ENCODE measurements around the gene TUBB4A. TPM values are rescaled to one million over a fixed set of nuclear protein-coding genes. Genes with fewer than 3 reads are reported as not detected.
A peak's percentile ranks its signal among the peaks of the same experiment; 100 is the strongest.

Gene TUBB4A
- total and polyA plus RNA-seq, 10 of the 15 experiments (the other 5 are each of a cell fraction or from before 2014, with no cell fraction given), result 0.29 to 22.4 (median 3.8) TPM

DNA sequence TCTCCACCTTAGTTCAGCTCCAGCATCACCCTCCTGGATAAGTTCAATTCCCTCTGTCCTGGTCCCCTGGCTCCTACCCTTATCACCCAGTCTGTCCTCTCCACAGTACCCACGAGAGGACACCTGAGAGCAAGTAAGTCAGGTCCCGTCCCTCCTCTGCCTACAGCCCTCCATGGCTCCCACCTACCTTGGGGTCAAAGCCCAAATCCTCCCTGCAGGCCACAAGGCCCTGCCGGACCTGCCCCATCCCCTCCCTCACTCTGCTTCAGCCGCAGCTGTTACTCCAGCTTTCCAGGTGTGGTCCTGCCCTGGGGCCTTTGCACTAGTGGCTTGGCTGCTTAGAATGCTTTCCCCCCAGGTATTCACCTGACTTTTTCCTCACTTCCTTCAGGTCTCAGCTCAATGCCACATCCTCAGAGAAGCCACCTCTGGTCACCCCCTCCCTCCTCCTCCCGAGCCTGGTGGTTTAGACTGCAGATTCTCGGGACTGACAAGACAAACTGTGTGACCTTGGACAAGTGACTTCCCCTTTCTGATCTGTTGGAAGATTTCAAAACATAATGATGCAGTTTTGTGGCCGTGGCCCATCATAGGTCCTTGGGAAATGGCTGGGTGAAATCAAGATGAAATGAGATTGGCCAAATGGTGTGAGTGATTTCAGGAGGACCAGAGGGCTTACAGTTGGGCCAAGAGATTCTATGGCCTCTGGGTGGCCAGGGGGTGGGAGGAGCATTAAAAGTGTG is 3.6 kb downstream of the TUBB4A start:
- no peak overlapping the region for H3K9ac ChIP-seq (ENCODE audit: control insufficient read depth, insufficient read depth, low read length)

More for the DNA sequence above, 3.6 kb downstream of the TUBB4A start:
- WGBS (ENCODE audit: insufficient coverage, insufficient replicate concordance, low lambda C conversion rate, missing lambda C conversion rate), result 39% methylated on average over 7 of the region's 7 CpGs
- Histone ChIP-seq H3K4me1 (ENCODE audit: control insufficient read depth, insufficient read depth, low read length) (peaks cover 2% of the 10 kb centered on the region), H3K9me3 (replicated peaks; ENCODE audit: control insufficient read depth, insufficient read depth, low read length) (no peaks in the 10 kb centered on the region), H3K27ac (ENCODE audit: control insufficient read depth, insufficient read depth) (no peak overlapping the region), H3K79me2 (ENCODE audit: control insufficient read depth, insufficient read depth, low read length) (no peaks in the 10 kb centered on the region), H3K4me2 (ENCODE audit: control insufficient read depth, insufficient read depth) (no peak overlapping the region), H2AFZ (ENCODE audit: control insufficient read depth, low read depth, low read length) (no peak overlapping the region), H3K27me3 (replicated peaks in 1 of 2; ENCODE audit: control insufficient read depth in 2 of 2, insufficient read depth in 2 of 2, low read length in 1 of 2) (peaks cover 0 to 2% of the 10 kb centered on the region in 2 experiments; a peak in 3 of 4 replicates), H3K36me3 (ENCODE audit: control insufficient read depth in 2 of 2, insufficient read depth in 2 of 2, low read length in 1 of 2) (no peaks in the 10 kb centered on the region), H4K20me1 (ENCODE audit: control insufficient read depth, insufficient read depth) (no peaks in the 10 kb centered on the region), H3K4me3 (no peak overlapping the region)
- ChIA-PET POLR2A (interaction anchor here (0.5 to 0.6 kb wide), 2 partner anchors 61 to 173 kb away, joined by 3 read pairs; no protein-coding TSS in a partner anchor), SMC1A (ENCODE audit: uncharacterized antibody, unreplicated experiment) (interaction anchor here (1.1 to 1.3 kb wide), 2 partner anchors 10 to 12 kb away, joined by 3 read pairs; no protein-coding TSS in a partner anchor), CTCF (interaction anchor here (1.6 kb wide), 1 partner anchor 14 kb away, joined by 3 read pairs; no protein-coding TSS in a partner anchor), RAD21 (ENCODE audit: unreplicated experiment) (interaction anchor here (0.8 kb wide), 1 partner anchor 8 kb away, joined by 3 read pairs; no protein-coding TSS in a partner anchor)
- in situ Hi-C loops (cut with MboI) (no loop called here), intact Hi-C loops (cut with micrococcal nuclease; ENCODE audit: unreplicated experiment) (no loop called here)
- ATAC-seq (no peak), DNase-seq (ENCODE audit: low read depth, low spot score) (no peak), FAIRE-seq (no peak)
- BruUV-seq (replicated peaks), result no TSS peak
- no peak for TF ChIP-seq POLR2A (IDR thresholded peaks at IDR 0.05; ENCODE audit: low read depth, low read length)
- TF ChIP-seq, protein P1, sequence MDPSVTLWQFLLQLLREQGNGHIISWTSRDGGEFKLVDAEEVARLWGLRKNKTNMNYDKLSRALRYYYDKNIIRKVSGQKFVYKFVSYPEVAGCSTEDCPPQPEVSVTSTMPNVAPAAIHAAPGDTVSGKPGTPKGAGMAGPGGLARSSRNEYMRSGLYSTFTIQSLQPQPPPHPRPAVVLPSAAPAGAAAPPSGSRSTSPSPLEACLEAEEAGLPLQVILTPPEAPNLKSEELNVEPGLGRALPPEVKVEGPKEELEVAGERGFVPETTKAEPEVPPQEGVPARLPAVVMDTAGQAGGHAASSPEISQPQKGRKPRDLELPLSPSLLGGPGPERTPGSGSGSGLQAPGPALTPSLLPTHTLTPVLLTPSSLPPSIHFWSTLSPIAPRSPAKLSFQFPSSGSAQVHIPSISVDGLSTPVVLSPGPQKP (IDR thresholded peaks at IDR 0.05; ENCODE audit: low read depth, low read length), result no peak
- no peak for TF ChIP-seq MYB (IDR thresholded peaks at IDR 0.05; ENCODE audit: borderline replicate concordance, low read depth, low read length)
- TF ChIP-seq KDM1A (IDR thresholded peaks at IDR 0.05; ENCODE audit: borderline replicate concordance), result no peak
- no peak for TF ChIP-seq SIX5 (IDR thresholded peaks at IDR 0.05; ENCODE audit: low read depth, low read length, severe bottlenecking)
- no peak for TF ChIP-seq MEF2A (IDR thresholded peaks at IDR 0.05; ENCODE audit: insufficient read depth, low read depth, low read length)
- no peak for TF ChIP-seq CBX5 (IDR thresholded peaks at IDR 0.05; ENCODE audit: low read depth)
- peak; percentile 54; the same call in 1 of the 2 replicates for TF ChIP-seq SPI1 (IDR thresholded peaks at IDR 0.05; ENCODE audit: borderline replicate concordance, insufficient read depth, low read depth, low read length)

Data from GM12878 (cell line).